Neural crest cell (in vitro differentiated cells): ENCODE measurements around the gene SLC22A1. TPM values are rescaled to one million over a fixed set of nuclear protein-coding genes. Genes with fewer than 3 reads are reported as not detected.

ENCODE experiments used
- DNase-seq: peaks from one replicate; pipeline ENCODE4 v3.0.0; 2021; ENCODE audit warnings: low read depth, mixed read lengths, low spot score
- H3K27ac Mint-ChIP-seq: one replicate; pipeline ENCODE4 v1.8.0; 2021; ENCODE audit warnings: mild to moderate bottlenecking, mixed read lengths; ENCODE audit not compliant: unreplicated experiment
- H3K27me3 Mint-ChIP-seq: 2 replicates; pipeline ENCODE4 v1.8.0; 2021; ENCODE audit warnings: low read depth, mild to moderate bottlenecking, mixed read lengths
- H3K36me3 Mint-ChIP-seq: 2 replicates; pipeline ENCODE4 v1.8.0; 2021; ENCODE audit warnings: low read depth, mild to moderate bottlenecking, mixed read lengths
- H3K4me1 Mint-ChIP-seq: 2 replicates; pipeline ENCODE4 v1.8.0; 2021; ENCODE audit warnings: mixed read lengths
- H3K4me3 Mint-ChIP-seq: one replicate; pipeline ENCODE4 v1.8.0; 2021; ENCODE audit warnings: mild to moderate bottlenecking, mixed read lengths
- H3K9me3 Mint-ChIP-seq: 2 replicates; pipeline ENCODE4 v1.8.0; 2021; ENCODE audit warnings: mixed read lengths
- CTCF ChIP-seq: fragments of 200-600 bp; sonication (generic); conservative IDR thresholded peaks from 2 replicates; pipeline ENCODE4 v1.5.0; 2021; ENCODE audit warnings: antibody characterized with exemption, mild to moderate bottlenecking
- total RNA-seq: library from RNA; stranded (reverse); gene quantifications from 2 replicates; pipeline ENCODE4 v1.2.1, GENCODE V29; 2021

Gene SLC22A1
- total RNA-seq, 1 donor from 2014 or later: 2.1 TPM

GRCh38 chr6:160117137-160117536 is 4.5 kb upstream of the SLC22A1 start:
- peaks cover 3% of the 10 kb centered on the region for H3K9me3 Mint-ChIP-seq
- DNase-seq: no peak
- H3K36me3 Mint-ChIP-seq: peaks cover 37% of the 10 kb centered on the region
- no peak for TF ChIP-seq CTCF
- H3K27me3 Mint-ChIP-seq: no peaks in the 10 kb centered on the region
- H3K4me3 Mint-ChIP-seq: no peak overlapping the region
- H3K4me1 Mint-ChIP-seq: peaks cover 14% of the 10 kb centered on the region
- H3K27ac Mint-ChIP-seq: no peak overlapping the region

- Mint-ChIP-seq H3K36me3 (peaks cover 31% of the 10 kb centered on the region), H3K4me1 (peaks cover 14% of the 10 kb centered on the region), H3K27me3 (no peaks in the 10 kb centered on the region), H3K4me3 (no peak overlapping the region), H3K27ac (no peak overlapping the region), H3K9me3 (peaks cover 8% of the 10 kb centered on the region)
- TF ChIP-seq CTCF: no peak
- no peak for DNase-seq
Observed at GRCh38 chr6:160118620-160119229, 2.9 kb upstream of the SLC22A1 start.

- Mint-ChIP-seq H3K4me3 (no peak overlapping the region), H3K27me3 (no peaks in the 10 kb centered on the region), H3K9me3 (peaks cover 12% of the 10 kb centered on the region), H3K4me1 (peaks cover 14% of the 10 kb centered on the region), H3K27ac (no peak overlapping the region), H3K36me3 (peaks cover 34% of the 10 kb centered on the region)
- no peak for TF ChIP-seq CTCF
- DNase-seq: no peak
Observed at GRCh38 chr6:160120087-160120486, 1.5 kb upstream of the SLC22A1 start.

- no peak overlapping the region for H3K4me3 Mint-ChIP-seq
- H3K36me3 Mint-ChIP-seq: peaks cover 28% of the 10 kb centered on the region
- no peak for TF ChIP-seq CTCF
- H3K27ac Mint-ChIP-seq: no peak overlapping the region
- no peak for DNase-seq
- H3K27me3 Mint-ChIP-seq: no peaks in the 10 kb centered on the region
- peaks cover 14% of the 10 kb centered on the region for H3K4me1 Mint-ChIP-seq
- peaks cover 12% of the 10 kb centered on the region for H3K9me3 Mint-ChIP-seq
Observed at GRCh38 chr6:160121981-160122380, 366 bp downstream of the SLC22A1 start.

- Mint-ChIP-seq H3K9me3 (peaks cover 11% of the 10 kb centered on the region), H3K36me3 (peaks cover 22% of the 10 kb centered on the region), H3K27me3 (no peaks in the 10 kb centered on the region), H3K4me1 (peaks cover 14% of the 10 kb centered on the region), H3K4me3 (no peak overlapping the region), H3K27ac (no peak overlapping the region)
- no peak for TF ChIP-seq CTCF
- no peak for DNase-seq
Observed at GRCh38 chr6:160122744-160123143, 1.1 kb downstream of the SLC22A1 start.
